ENCODE data around the gene RPLP2. TPM values are rescaled to one million over a fixed set of nuclear protein-coding genes. Genes with fewer than 3 reads are reported as not detected.
A peak's percentile ranks its signal among the peaks of the same experiment; 100 is the strongest.

The RPLP2 gene
- polyA plus RNA-seq, 3 donors: 827 to 976 (median 885) TPM

DNA sequence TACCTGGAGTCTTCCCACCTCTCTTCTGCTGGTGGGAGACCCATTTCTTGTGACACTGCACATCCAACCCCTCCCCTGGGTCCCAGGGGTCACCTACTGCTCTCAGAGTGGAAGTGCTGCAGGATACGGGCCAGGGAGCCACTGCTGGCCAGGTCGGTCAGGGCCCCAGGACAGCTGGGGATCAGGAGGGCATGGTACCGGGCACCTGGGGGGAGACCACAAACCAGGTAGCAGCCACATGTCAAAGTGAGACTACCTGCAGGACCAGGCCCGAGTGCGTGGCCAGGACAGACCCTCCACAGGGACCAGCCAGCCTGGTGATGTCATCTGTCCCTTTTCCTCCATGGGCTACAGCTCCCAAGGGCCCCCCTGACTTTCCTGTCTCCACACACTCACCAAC, 36.3 kb upstream of the RPLP2 start:
- no peak for DNase-seq (ENCODE audit: low read depth in 3 of 3, low spot score in 2 of 3)

DNA sequence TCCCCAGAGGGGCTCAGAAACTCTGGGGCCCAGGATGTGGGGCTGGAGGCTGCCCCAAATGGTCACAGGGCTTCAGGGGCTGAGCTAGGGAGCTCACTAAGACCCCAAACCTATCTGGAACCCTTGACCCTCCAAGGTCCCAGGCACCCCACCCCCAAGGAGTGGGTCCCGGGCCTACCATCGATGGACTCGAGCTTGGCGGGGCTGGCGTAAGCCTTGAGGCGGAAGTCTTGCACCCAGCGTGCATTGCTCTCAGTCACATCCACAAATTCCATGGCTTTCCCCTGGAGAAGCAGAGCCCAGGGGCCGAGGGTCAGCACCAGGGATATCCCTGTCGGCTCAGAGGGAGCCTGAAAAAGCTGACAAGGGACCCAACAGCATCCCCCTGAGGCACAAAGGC, 35.9 kb upstream of the RPLP2 start:
- DNase-seq (ENCODE audit: low read depth in 3 of 3, low spot score in 2 of 3): no peak

DNA sequence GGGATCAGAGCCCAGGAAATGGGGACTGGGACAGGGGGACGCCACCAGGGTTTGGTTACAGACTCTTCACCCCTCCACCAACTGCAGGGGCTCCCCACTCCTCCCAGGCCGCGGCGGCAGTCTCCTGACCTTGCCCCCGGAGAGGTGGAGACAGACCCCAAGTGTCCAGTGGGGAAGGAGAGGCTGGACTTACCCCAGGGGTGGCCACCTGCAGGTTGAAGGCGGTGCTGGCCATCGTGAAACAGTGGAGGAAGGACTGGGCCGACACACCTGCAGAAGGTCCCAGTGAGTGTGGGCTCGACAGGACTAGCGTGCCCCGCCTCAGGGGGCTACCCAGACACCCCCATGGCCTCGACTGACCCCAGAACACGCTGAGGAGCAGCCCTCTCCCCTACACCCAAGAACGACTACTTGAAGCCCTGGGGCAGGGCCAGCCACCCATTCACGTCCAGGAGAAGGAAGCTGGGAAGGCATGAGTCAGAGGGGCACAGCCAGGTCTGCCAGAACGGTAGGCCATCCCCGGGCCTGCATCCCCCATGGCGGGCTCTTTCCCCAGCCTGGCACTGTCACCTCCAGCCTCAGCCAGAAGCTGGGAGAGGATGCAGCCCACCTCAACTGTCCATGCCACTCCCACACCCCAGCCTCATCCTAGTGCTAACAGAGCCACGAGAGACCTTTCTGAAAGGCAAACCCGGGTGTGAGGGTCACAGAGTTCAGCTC, 34.7 kb upstream of the RPLP2 start:
- DNase-seq (ENCODE audit: low read depth in 3 of 3, low spot score in 2 of 3): no peak

DNA sequence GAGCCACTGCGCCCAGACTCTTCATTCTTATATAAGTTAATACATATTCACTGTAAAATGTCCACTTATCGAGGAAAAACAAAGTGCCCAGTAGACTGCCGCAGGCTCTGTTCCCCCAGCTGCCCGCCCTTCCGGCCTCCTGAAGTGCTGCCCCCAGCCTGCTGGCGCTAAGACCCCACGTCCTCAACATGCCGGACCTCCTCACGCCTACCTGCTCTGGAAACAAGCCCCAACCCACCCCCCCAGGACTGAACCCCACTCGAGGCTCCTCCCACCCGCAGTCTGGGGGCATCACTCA, 33.6 kb upstream of the RPLP2 start:
- DNase-seq (ENCODE audit: low read depth in 3 of 3, low spot score in 2 of 3): no peak

DNA sequence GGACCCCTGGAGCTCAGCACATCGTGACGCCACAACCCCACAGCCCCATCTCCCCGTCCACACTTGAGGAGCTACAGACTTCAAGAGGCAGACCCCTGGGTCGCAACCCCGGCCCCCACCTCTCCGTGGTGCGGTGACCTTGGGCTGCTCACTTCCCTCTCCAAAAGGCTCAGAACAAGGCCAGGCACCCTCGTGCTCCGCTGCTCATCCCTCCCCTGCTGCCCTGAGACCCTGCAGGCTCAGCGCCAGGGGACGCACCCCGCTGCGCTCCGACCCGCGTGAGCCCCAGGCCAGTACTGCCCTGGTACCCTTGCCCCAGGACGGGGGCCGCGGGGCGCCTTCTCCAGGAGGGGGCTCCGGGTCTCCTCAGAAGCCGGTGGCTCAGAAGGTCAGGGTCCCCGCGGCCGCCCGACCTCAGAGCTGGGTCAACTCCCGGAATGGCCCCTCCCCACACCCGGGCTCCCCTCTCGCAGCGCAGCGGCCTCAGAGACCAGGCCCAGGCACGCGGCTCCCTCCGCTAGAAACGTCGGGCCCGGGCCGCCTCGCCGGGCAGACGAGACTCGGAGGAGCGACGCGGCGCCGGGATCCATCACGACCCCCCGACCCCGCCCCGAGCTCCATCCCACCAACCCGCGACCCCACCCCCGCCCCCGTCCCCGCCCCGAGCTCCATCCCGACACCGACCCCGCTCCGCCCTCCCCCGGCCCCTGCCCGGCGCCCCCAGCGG, 33.0 kb upstream of the RPLP2 start:
- DNase-seq (ENCODE audit: low read depth in 3 of 3, low spot score in 2 of 3): no peak

DNA sequence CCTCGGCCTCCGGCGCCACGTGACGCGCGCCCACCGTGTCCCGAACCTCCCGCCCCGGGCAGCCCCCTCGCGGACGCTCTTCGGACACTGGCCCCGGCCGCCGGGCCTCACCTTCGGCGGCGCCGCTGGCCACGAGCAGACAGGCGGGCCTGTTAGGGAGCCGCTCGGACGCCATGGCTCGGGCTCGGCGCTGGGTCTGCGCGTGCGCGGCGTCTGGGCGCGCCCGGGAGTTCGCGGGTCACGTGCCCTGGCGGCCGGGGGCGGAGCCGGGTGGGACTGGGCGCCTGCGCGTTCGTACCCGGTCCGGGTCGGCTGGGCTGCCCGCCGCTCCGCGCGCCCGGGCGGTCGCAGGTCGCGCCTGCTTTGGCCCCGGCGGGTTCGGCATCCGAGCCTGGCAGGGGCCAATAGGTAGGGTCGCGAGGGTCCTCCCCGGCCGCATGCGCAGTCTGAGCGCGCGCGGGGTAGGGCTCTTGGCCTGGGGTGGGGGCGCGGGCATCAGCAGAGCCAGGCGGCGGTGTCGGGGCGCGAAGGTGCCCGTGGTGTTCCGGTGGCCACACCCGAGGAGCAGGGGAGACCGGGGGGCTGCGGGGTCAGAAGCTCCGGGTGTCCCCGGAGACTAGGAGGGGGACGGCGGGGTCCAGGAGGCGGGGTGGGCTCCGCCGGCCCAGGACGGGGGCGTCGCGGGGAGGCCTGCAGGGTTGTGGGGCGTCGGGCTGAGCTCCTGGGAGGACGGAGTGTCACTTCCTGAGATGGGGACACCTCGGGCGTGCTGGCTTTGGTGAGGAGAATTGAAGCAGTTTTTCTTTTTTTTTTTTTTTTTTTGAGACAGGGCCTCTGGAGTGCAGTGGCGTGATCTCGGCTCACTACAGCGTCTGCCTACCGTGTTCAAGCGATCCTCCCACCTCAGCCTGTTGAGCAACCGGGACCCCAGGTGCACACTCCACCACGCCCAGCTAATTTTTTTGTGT, 32.2 kb upstream of the RPLP2 start, which contains the start of gene GATD1:
GATD1 (minus strand) TSS at position 200 of the 968 bp plus-strand sequence; CDS start at position 175, 25 bp downstream.
- peak in 2 of 3 donors; percentile 76 to 80 for DNase-seq (ENCODE audit: low read depth in 3 of 3, low spot score in 2 of 3)

DNA sequence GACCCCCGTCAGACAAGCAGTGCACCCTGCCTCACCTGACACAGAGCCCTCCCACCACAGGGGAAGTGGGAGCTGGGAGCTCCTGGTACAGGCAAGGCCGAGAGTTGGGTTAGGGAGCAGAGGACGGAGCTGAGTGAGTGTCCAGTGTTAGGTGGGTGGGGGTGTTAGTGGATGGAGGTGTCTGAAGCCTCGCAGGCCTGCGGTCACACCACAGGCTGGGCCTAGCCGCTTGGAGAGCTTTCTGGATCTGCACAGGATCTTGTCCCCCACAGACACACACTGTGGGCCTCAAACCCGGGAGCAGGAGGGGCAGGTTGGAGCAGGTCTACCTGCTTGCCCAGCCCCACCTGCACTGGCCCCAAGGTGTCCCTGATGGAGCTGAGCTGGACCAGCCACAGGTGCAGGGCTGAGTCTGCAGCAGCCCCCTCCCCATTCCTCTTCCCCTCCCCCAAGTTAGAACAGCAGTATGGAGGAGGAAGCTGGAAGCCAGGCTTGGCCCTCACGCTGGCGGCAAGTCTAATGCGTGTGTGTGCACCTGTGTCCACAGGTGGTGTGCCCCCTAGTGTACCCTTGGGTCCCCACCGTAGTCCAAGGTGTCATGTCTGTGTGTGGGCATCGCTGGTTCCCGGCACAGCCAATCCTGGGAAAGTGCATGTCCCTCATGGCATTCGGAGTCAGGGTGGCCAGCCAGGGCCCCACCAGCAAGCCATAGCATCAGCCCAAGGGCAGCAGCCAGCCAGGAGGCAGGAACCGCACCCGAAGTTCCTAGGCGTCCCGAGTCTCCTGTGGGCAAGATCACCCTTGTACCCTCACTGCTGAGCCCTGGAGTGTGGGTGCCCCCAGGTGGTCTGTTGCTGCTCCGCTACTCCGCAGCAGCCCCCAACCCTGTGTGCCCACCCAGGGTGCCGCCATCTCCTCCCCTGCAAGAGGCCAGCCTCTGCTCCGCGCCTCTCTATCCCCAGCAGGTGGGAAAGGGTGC, 30.5 kb upstream of the RPLP2 start:
- DNase-seq (ENCODE audit: low read depth in 3 of 3, low spot score in 2 of 3): no peak

DNA sequence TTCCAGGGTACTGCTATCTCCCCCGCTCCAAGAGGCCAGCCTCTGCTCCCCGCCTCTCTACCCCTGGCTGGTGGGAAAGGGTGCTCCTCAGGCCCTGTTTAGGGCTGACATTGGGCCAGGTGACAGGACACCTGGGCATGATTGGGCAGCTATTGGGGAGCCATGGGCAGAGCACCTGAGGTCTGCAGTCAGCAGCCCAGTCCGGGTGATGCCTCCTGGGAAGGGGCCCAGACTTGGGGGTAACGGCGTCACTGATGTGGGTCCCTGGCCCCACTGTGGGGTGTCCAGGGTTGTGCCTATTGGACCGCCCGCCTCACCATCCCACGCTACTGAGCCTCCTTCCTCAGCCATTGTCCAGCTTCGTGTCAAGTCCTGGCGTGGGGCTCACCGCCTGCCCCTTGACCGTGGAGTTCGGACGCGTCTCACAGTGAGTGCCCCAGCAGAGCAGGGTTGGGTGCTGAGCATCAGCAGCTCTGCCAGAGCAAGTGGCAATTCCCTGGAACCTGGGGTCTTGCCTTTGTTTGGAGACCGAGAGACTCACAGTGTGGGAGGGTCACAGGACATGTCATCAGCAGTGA, 29.7 kb upstream of the RPLP2 start:
- DNase-seq (ENCODE audit: low read depth in 3 of 3, low spot score in 2 of 3): no peak

DNA sequence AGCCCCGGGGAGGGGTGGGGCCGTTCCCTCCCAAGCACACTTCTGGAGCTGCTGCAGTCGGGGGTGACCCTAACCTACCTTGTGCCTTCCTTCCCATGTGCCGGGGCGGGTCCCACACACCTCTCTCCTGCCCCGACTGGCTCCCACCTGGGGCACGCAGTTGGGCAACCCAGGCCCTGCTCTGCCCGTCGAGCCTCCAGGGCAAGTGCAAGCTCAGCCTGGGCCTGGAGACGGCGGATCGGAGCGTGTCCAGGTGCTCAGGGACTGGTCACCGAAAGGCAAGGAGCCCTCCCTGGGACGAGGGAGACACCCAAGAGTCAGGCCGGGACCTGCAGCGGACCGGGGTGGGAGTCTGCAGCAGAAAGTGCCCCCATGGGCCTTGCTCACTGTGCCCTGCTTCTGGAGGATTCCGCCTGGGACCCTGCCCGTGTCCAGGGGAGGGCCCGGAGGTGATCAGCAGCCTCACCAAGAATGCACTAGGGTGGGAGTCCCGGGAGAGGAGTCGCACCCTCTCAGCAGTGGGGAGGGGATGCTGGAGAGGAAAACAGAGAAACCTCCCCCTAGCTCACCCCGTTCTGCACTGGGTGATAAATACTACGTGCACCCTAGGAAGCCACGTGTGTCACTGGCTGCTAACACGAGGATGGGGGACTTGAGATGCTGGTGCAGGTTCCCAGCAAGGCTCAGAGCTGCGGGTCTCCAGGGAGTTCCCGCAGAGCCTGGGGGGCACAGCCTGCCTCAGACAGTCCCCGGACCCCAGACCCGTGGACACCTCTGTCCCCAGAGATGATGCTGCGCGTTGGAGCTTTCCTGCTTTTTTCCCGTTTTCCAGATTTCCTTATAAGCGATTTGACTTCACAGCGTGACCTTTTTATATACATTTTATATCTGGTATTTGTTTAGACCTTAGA, 27.2 kb upstream of the RPLP2 start:
- no peak for DNase-seq (ENCODE audit: low read depth in 3 of 3, low spot score in 2 of 3)

DNA sequence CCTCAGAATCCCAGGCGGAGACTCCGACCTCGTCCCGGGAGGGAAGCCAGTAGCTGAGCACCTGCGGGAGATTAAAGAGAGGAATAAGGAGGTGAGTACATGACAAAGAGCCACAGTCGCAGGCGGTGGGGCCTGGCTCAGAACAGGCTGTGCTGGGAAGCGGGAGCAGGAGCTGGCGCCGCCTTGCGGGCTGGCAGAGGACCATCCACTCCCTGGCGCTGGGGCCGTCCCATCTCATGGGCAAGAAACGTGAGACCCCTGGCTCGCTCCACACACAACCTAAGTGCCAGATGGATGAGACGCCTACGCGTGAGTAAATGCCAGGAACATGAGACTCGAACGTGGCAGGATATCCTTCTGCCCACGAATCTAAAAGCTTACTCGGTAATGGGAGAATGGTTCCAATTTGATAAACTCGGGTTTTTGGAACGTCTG, 26.2 kb upstream of the RPLP2 start:
- peak in 1 of 3 donors; percentile 65 for DNase-seq (ENCODE audit: low read depth in 3 of 3, low spot score in 2 of 3)

DNA sequence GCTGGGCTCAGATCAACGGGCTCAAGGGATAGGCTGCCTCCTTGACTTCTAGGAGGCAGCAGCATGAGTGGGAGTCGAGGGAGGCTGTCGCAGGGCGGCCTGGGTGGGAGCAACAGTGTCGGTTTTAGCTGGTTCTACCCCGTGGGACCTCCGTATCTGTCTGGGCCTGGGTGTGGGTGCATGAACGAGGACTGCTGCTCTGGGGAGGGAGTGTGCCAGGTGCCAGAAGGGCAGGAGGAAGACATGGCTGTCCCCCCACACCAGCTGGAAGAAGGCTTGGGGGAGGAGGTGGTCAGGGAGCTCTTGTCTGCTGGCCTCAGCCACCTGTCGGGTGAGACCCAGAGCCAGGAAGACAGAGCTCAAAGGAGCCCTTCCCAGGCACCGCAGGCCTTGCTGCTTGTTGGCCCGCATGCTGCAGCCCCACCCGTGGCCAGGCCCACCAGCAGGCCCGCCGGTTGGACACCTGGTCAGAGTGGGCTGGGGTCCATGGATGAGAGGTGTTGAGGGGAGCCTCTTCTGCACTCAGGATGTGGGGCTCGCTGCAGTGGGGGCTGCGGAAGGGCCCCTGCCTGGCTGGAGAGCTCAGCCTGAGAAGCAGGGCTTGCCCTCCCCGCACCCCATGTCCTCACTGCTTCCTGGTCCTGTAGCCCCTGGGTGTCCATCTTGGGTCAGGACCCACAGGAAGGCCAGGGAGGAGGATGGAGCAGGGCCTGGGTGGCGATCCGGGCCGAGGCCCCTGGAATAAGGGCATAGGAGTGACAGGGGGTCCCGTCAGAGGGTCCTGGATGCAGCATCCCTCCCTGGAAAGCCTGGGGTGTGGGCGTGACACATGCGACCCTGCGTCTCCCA, 23.3 kb upstream of the RPLP2 start:
- no peak for DNase-seq (ENCODE audit: low read depth in 3 of 3, low spot score in 2 of 3)

DNA sequence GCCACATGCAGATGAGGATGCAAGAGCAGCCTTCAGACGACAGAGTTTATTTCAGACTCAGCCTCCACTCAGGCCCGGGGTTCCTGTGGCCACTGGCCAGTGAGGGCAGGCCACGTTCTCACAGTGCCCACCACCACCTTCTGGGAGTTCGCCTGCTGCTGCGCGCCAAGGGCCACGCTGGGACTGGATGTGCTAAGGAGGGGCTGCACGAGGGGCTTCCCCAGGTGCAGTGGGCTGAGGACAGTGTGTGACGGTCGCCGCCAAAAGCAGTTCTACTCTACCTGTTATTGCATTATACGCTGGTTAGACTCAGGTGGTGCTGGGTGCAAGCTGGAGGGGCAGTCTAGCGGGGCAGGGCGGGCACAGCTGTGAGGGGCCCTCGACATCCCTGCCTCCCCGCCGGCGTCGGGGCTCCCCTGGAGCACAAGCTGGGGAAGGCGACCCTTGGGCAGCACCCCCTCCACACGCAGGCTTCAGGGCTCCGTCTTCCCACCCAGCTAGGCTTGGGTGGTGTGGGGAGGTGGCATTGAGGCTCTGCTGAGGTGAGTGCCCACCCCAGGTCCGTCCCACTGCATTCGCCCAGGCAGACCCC, 22.6 kb upstream of the RPLP2 start:
- DNase-seq (ENCODE audit: low read depth in 3 of 3, low spot score in 2 of 3): no peak

DNA sequence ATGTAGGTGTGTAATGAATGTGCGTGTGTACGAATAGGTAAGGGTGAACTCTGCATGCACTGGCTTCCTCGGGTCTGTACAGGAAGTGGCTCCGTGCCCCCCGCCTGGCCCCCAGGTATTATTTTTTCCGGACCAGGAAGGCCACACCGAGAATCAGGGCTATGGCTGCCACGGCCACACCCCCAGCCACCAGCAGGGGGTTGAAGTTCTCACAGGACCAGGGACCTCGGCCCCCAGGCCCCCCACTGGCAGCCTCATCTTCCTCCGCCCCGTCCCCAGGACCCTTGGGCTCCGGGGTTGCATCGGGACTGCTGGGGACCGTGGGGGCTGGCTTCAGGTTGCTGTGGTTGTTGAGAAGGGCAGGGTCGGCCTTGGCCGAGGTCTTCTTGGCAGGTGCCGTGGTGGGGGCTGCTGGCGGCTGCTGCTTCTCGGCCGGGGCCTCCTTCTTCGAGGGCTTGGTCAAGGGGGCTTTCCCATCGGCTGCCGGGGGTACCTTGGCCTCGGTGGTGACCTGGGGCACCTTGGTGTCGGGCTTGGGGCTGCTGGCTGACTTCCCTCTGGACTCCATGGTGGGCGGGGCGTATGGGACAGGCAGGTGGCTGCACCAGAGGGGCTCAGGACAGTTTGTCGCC, 21.6 kb upstream of the RPLP2 start:
- no peak for DNase-seq (ENCODE audit: low read depth in 3 of 3, low spot score in 2 of 3)

DNA sequence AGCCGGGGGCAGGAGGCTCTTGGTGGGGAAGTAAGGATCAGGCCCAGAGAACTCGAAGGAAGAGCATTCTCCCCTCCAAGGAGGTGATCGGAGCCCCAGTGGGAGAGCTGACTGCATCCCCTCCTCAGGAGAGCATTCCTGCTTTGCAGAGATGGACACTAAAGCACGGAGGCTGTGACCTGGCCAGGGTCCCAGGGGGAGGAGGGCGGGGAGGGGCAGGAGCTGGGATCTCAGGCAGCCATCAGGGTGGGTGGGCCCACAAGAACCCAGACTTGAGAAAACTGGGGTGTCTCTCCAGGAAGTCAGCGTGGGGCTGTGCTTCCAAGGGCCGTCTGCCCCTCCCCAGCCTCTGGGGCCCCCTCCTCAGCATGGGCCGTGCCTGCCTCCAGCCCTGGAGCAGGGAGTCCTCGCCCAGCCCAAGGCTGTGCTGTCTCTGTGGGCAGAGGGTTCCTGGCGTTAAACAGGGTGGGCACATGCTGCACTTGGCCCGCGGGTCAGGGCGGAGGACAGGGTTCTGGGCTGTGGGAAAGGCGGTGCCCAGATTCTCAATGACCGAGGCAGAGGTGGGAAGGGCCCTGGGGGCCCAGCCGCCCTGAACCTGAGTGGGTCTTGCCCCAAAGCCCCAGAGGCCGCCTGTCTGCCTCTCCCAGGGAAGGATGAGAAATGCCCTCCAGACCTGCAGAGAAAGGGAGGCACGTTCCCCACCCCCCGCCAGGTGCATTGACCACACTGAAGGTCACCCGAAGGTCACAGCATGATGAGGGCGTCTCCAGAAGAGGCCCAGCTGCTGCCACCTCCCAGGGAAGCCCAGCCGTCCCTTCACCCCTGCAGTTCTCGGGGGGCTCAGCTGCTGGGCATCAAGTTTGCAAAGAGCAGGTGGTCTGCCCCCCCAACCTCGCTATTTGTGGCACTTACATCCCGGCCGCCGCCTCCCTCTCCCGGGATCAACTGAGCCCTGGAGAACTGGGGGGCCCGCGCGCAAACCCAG, 20.5 kb upstream of the RPLP2 start:
- no peak for DNase-seq (ENCODE audit: low read depth in 3 of 3, low spot score in 2 of 3)

DNA sequence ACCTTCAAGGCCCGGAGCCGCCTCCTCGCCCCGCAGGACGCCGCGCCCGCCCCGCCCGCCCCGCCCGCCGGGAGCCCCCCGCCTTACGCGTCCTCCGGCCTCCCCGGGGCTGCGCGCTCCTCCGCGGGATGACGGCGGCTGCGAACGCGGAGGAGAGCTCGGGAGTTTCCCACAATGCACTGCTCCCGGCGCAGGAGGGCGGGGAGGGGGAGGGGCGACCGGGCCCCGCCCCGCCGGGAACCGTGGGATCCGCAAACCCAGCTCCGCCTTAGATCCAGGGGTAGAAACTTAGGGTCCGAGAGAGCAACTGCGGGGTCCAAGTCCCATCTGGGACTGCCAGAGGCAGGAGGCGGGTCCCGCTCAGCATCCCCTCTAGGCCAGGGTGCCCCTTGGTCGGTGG, 19.8 kb upstream of the RPLP2 start, which contains the start of gene CEND1:
CEND1 (minus strand) TSS at position 148 of the 400 bp plus-strand sequence. CDS start 1,514 bp downstream, outside the sequence.
- DNase-seq (ENCODE audit: low read depth in 3 of 3, low spot score in 2 of 3): no peak

All from right renal cortex interstitium (tissue), 3 donors.